ENCODE results near the gene SPP2. TPM values are rescaled to one million over a fixed set of nuclear protein-coding genes. Genes with fewer than 3 reads are reported as not detected.

Gene SPP2
- total RNA-seq, 1 experiment from 2014 or later = not detected

DNA sequence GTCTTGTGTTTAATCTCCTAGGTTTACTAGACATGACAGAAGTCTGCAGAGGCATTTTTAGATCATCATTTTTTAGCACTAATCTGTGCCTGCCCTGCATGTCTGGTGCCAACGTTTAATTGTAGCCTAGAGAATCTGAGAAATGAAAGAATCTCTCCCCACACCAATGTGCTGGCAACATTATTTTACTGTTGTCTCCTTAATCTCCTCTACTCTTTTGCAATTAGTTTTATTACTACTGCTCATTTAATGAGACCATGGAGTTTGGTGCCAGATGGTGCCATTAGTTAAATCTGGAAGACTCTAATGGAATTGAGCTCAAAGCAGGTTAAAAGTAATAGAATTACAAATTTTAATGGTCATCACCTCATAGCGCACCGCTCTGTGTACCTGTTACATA lies 4.0 kb upstream of the SPP2 start:
- H3K23me2 ChIP-seq (ENCODE audit: insufficient read length, low read depth, low read length, poor library complexity, severe bottlenecking) = no peaks in the 10 kb centered on the region
- H3K9ac ChIP-seq (ENCODE audit: extremely low read depth, insufficient read length, low read length) = no peak overlapping the region
- no peaks in the 10 kb centered on the region for H3K9me3 ChIP-seq (ENCODE audit: control insufficient read depth, low read depth, low read length)
- H3K4me3 Mint-ChIP-seq = no peak overlapping the region
- H4K5ac ChIP-seq (ENCODE audit: insufficient read length, low read depth, low read length) = no peak overlapping the region
- no peaks in the 10 kb centered on the region for H4K20me1 ChIP-seq (ENCODE audit: control insufficient read depth, insufficient read depth, insufficient read length)
- TF ChIP-seq, protein P1, sequence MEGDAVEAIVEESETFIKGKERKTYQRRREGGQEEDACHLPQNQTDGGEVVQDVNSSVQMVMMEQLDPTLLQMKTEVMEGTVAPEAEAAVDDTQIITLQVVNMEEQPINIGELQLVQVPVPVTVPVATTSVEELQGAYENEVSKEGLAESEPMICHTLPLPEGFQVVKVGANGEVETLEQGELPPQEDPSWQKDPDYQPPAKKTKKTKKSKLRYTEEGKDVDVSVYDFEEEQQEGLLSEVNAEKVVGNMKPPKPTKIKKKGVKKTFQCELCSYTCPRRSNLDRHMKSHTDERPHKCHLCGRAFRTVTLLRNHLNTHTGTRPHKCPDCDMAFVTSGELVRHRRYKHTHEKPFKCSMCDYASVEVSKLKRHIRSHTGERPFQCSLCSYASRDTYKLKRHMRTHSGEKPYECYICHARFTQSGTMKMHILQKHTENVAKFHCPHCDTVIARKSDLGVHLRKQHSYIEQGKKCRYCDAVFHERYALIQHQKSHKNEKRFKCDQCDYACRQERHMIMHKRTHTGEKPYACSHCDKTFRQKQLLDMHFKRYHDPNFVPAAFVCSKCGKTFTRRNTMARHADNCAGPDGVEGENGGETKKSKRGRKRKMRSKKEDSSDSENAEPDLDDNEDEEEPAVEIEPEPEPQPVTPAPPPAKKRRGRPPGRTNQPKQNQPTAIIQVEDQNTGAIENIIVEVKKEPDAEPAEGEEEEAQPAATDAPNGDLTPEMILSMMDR (conservative IDR thresholded peaks at IDR 0.05) = no peak
- H3K4ac ChIP-seq (ENCODE audit: low read depth, low read length) = no peak overlapping the region
- no peaks in the 10 kb centered on the region for H3K27me3 ChIP-seq (ENCODE audit: insufficient read depth, low read length)
- no peak overlapping the region for H4K91ac ChIP-seq (ENCODE audit: insufficient read length, low read depth, low read length)
- H3K27ac ChIP-seq (ENCODE audit: insufficient read length, low read depth, low read length) = no peak overlapping the region
- no peaks in the 10 kb centered on the region for H3K79me1 ChIP-seq (ENCODE audit: insufficient read depth, low read depth, low read length, poor library complexity, severe bottlenecking)
- no peak overlapping the region for H2BK15ac ChIP-seq (ENCODE audit: low read depth, low read length)
- no CpG with 5 or more reads among the region's 3 CpGs for WGBS (ENCODE audit: extremely low coverage, insufficient read length, low lambda C conversion rate)
- no peaks in the 10 kb centered on the region for H3K36me3 Mint-ChIP-seq (ENCODE audit: insufficient read depth in 1 of 3, low read depth in 3 of 3)
- H3K9me3 Mint-ChIP-seq = no peaks in the 10 kb centered on the region
- H3T11ph ChIP-seq (ENCODE audit: low read length) = no peak overlapping the region
- no peak overlapping the region for H2BK5ac ChIP-seq (ENCODE audit: insufficient read length, low read length)
- peaks cover 21% of the 10 kb centered on the region for H3K27me3 Mint-ChIP-seq (ENCODE audit: low read depth)
- H2BK120ac ChIP-seq (ENCODE audit: low read depth, low read length, poor library complexity, severe bottlenecking) = no peak overlapping the region
- H3K4me1 Mint-ChIP-seq = peaks cover 1 to 3% of the 10 kb centered on the region in 2 experiments
- no peaks in the 10 kb centered on the region for H3K79me2 ChIP-seq (ENCODE audit: insufficient read depth, low read length)
- DNase-seq = no peak
- no peak overlapping the region for H2BK20ac ChIP-seq (ENCODE audit: low read depth, low read length, poor library complexity, severe bottlenecking)
- no peak overlapping the region for H3K27ac Mint-ChIP-seq
- no peak overlapping the region for H4K8ac ChIP-seq (replicated peaks; ENCODE audit: insufficient read length, low read depth, low read length)
- H2AK5ac ChIP-seq (ENCODE audit: insufficient read length, low read length) = no peak overlapping the region
- H3K4me2 ChIP-seq (ENCODE audit: insufficient read depth, insufficient read length, low read length) = no peak overlapping the region
- H3K4me1 ChIP-seq (ENCODE audit: insufficient read depth, low read length) = no peaks in the 10 kb centered on the region; the same call in 1 of the 2 replicates
- H3K14ac ChIP-seq (ENCODE audit: insufficient read depth, low read length) = no peak overlapping the region
- no peak overlapping the region for H2AFZ ChIP-seq (ENCODE audit: low read length)
- H3K18ac ChIP-seq (ENCODE audit: insufficient read length, low read depth, low read length) = no peak overlapping the region
- H3K56ac ChIP-seq (ENCODE audit: insufficient read length, low read depth, low read length) = no peak overlapping the region
- no peak overlapping the region for H3K23ac ChIP-seq (ENCODE audit: insufficient read length, low read depth, low read length)
- H2BK12ac ChIP-seq (ENCODE audit: insufficient read length, low read depth, low read length) = no peak overlapping the region

Data from H9 (cell line).